Measurements from ENCODE around the gene RBM3.
A peak's percentile ranks its signal among the peaks of the same experiment; 100 is the strongest.

Gene RBM3

DNA sequence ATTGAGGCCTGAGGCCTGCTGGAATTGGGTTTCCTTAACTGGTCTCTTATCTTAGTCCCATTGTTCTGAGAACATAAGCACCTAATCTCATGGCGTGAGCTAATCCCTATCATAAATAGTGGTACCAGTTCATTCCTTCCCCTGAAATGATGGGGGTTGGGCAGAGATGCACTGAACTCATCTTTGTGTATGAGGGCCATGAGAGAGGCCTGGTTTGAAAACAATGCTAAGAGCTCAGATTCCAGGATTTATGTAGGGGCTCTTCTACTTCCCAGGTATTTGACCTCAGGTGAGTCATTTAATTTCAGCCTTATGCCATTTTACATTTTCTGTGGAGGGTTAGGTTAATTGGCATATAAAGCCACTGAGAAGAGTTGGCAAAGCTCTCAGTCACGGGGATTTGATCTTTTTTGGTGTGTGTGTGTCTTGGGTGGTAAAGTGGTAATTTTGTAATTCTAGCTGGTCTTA lies 4.4 kb downstream of the RBM3 start:
- no peak for DNase-seq (ENCODE audit: low spot score)

GRCh38 chrX:48579259-48579658 lies 5.0 kb downstream of the RBM3 start:
- no peak for DNase-seq (ENCODE audit: low spot score)

DNA sequence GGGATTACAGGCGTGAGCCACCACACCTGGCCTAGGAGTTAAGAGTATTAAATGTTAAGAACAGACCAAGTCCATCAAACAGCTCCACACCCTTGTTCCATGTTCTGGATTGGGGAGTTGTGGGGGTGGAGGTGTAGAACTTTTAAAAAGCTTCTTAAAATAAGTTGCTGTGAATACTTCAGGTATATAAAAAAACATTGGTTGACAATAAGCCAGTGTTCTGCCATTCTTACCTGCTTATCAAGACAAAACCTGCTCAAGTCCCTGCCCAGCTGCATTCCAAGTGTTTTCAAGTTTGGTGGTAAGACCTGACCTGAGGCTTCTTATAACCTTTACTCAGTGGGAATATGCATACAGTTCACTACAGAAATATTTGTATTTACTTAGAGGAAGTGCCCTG lies 6.4 kb downstream of the RBM3 start:
- no peak for DNase-seq (ENCODE audit: low spot score)

- no peak for DNase-seq (ENCODE audit: low spot score)
These were observed 10.4 kb downstream of the RBM3 start for GRCh38 chrX:48584698-48585097.

- no peak for DNase-seq (ENCODE audit: low spot score)
These were observed 15.3 kb downstream of the RBM3 start for GRCh38 chrX:48589482-48590162.

GRCh38 chrX:48590203-48591103 lies 16.2 kb downstream of the RBM3 start:
- no peak for DNase-seq (ENCODE audit: low spot score)

DNA sequence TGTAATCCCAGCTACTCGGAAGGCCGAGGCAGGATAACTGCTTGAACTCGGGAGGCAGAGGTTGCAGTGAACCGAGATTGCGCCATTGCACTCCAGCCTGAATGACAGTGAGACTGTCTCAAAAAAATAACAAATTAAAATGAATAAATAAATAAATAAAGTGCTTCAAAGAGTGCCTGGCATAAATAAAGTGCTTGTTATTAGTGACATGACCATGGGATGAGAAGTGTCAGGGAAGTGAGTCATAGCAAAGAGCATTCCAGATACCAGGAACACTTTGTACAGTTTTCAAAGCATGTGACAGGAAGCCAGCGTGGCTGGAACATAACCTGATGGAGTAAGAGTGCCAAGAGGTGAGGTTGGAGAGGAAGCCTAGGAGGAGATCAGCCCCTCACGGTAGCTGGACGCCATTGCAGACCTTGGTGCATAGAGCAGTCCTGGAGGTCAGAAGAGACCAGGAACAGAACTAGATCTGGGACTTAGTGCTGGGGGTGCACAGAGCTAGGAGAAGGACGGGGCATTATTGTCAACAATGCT lies 17.0 kb downstream of the RBM3 start:
- DNase-seq (ENCODE audit: low spot score): no peak

DNA sequence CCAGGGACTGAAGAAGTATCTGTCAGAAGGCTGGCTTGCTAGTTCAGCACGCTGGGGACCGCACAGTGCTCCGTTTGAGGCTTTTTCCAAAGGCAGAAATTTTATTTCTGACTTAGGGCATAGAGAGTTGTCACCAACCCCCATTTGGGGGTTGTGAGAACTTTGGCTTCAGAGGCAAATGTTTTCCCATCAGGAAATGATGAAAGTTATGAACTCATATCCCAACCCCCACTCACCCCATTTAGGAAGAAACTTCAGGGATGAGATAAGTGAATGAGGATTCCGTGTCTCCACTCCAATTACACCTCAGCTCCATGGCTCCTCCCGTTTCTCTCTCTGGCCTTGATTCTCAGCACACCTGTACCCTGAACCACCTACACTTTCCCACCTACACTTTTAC lies 18.7 kb downstream of the RBM3 start:
- DNase-seq (ENCODE audit: low spot score): no peak

DNA sequence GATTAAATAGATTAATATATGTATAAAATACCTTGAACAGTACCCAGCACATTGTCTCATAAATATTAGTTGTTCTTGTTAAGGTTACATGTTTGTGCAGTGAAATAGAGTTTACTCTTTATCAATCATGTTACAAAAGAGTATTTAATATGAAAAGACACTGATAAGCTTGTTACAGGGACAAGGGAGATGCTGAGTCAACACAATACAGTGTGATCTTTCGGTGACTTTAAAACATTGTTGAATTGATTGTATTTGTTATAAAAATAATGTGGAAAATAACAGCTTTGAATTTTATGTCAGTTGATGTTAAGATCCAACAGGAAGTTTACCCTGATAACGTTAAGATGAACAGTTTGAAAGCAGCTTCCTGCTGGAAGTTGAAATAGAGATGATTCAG lies 21.6 kb downstream of the RBM3 start:
- DNase-seq (ENCODE audit: low spot score): no peak

- peak; percentile 89 for DNase-seq (ENCODE audit: low spot score)
These were observed 23.3 kb downstream of the RBM3 start, which contains the start of gene WDR13 for GRCh38 chrX:48597353-48598264. TSS of gene WDR13 (plus strand) at chrX:48597492. CDS start at chrX:48597997, 505 bp downstream.

DNA sequence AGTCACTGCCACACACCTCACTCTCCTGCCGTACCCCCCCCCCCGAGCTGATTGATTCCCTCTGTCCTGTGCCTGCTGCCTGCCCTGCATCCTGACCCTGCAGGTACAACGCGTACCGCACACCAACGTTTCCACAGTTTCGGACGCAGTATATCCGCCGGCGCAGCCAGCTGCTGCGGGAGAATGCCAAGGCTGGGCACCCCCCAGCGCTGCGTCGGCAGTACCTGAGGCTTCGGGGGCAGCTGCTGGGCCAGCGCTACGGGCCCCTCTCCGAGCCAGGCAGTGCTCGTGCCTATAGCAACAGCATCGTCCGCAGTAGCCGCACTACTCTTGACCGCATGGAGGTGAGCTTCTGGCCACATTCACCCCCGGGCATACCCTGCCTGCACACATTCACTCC lies 24.3 kb downstream of the RBM3 start:
- DNase-seq (ENCODE audit: low spot score): no peak

DNA sequence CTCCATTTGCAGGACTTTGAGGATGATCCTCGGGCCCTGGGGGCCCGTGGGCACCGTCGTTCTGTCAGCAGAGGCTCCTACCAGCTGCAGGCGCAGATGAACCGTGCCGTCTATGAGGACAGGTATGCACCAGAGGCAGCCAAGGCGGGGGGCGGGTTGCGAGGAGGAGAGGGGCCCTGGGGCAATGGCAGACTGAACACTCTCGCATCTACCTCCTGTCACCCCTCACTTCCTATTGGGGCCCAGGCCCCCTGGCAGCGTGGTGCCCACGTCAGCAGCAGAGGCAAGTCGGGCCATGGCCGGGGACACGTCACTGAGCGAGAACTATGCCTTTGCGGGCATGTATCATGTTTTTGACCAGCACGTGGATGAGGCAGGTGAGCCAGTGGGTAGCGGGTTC lies 25.1 kb downstream of the RBM3 start:
- DNase-seq (ENCODE audit: low spot score): no peak

DNA sequence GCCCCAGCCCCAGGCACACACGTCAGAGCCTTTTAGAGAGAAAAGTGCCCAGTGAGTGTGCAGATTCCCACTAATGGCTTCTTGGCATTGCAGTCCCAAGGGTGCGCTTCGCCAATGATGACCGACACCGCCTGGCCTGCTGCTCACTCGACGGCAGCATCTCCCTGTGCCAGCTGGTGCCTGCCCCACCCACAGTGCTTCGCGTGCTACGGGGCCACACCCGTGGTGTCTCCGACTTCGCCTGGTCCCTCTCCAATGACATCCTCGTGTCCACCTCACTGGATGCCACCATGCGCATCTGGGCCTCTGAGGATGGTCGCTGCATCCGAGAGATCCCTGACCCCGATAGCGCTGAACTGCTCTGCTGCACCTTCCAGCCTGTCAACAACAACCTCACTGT lies 25.9 kb downstream of the RBM3 start:
- no peak for DNase-seq (ENCODE audit: low spot score)

DNA sequence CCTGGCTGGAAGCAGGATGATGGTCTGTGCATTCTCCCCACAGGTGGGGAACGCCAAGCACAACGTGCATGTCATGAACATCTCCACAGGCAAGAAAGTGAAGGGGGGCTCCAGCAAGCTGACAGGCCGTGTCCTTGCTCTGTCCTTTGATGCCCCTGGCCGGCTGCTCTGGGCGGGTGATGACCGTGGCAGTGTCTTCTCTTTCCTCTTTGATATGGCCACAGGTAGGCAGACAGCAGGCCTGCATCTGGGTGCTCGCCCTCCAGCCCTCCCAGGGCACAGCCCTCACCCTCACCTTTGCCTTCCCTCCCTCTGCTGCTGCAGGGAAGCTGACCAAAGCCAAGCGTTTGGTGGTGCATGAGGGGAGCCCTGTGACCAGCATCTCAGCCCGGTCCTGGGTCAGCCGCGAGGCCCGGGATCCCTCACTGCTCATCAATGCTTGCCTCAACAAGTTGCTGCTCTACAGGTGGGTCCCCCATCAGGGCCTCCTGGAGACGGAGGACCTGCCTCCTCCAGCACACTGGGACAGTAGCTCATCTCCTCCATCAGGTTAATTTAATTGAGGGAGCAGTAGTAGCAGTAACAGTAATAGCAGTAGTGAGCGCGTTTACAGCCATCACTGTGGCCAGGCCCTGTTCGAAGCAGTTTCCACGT lies 27.6 kb downstream of the RBM3 start:
- DNase-seq (ENCODE audit: low spot score): no peak

DNA sequence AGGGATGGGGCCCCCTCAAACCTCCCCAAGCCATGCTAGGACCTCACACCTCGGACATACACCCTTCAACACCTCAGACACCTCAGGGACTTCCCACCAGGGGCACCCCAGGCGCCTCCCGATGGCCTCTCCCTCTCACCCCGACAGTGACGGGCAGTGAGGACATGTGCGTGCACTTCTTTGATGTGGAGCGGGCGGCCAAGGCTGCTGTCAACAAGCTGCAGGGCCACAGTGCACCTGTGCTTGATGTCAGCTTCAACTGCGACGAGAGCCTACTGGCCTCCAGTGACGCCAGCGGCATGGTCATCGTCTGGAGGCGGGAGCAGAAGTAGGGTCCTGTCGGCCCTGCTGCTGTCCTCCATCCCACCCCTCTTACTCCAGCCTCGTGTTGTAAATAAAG lies 30.4 kb downstream of the RBM3 start:
- DNase-seq (ENCODE audit: low spot score): no peak

DNA sequence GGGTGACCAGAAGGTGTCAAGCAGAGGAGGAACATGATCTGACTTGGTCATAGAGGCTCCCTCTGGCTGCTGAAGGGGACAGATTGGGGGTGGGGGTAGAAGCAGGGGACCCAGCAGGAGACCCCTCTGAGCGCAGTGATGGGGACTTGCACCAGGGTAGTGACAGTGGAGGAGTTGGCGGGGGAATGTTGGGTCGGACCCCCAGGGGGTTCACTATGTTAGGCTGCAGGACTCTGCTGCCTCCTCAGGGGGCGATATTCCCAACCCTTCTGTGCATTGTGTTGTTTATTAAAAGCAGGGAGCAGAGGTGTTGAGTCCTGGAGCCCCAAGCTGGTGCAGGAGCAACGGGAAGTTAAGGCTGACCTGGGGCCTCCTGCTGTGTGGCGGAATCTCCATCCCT lies 31.8 kb downstream of the RBM3 start:
- DNase-seq (ENCODE audit: low spot score): peak; percentile 49

DNA sequence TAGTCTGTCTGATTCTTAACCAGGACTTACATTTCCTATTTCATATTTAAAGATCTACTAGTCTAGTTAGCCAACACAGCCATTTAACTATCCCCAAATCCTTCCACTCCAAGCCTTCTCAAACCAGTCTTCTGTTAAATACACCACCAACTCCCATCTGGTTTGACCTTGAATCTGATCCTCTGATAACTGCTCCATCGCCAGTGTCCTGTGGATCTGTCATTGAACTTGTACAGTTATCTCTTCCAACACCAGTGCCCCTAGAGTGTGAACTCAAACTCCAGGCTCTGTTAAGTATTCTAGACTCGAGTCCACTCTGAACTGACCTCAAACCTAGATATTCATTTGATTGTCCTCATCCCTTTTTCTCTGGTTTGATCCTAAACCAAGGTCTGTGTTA lies 37.4 kb downstream of the RBM3 start:
- no peak for DNase-seq (ENCODE audit: low spot score)

GRCh38 chrX:48613502-48614160 lies 39.3 kb downstream of the RBM3 start:
- no peak for DNase-seq (ENCODE audit: low spot score)

- DNase-seq (ENCODE audit: low spot score): no peak
These were observed 42.3 kb downstream of the RBM3 start for GRCh38 chrX:48616576-48616975.

- no peak for DNase-seq (ENCODE audit: low spot score)
These were observed 43.5 kb downstream of the RBM3 start for GRCh38 chrX:48617542-48618340.
